ENCODE data around the gene PRKAG2.
A peak's percentile ranks its signal among the peaks of the same experiment; 100 is the strongest.

Gene PRKAG2

GRCh38 chr7:151744656-151745638 lies 132.0 kb downstream of the PRKAG2 start:
- DNase-seq (ENCODE audit: low read depth in 2 of 2) = peak in 1 of 2 donors; percentile 46

DNA sequence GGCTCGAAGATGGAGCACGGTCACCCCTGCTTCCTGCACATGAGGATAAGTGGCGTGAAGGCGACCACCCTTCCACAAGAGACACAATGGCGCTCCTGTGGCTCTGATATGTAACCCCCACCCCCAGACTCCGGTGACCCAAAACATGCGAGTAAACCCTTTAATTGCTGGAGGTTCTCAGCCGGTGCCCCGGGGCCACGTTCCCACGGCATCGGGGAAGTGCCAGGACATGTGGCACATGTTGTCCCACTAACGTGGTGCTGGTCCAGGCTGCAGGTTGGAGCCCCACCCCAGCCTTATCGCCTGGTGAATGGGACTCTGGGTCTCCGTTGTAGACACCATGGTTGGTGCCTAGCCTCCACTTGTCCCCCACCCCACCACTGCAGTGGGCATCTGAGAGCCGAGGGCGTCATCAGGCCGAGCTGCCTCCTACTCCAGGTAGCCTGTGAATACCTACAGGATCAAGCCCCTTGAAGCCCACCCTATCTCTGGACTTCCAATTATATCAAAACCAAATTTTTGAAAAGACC lies 132.8 kb downstream of the PRKAG2 start:
- DNase-seq (ENCODE audit: low read depth in 2 of 2) = no peak

DNA sequence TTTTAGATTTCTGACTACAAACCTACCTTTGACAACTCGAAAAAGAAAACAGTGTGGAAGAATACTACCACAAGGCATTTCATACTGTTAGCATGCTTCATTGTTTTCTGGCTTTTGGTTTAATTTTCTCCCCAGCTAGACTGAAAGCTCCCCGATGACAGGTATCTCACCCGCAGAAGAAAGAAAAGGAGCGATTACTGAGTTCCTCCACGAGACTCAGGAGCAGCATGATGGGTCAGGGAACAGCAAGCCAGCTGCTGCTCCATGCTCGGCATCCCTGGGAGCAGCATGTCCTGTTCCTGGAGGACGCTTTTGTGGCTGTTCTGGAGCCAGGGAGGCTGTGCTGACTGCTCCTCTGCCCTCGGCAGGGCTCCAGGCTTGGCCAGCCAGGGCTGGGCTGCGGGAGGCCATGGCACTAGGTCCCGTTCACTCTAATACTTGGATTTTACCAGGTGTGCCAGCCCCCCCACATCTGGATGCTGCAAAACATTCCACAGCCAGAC lies 133.4 kb downstream of the PRKAG2 start:
- DNase-seq (ENCODE audit: low read depth in 2 of 2) = no peak

GRCh38 chr7:151742713-151743480 lies 134.0 kb downstream of the PRKAG2 start:
- DNase-seq (ENCODE audit: low read depth in 2 of 2) = no peak

- DNase-seq (ENCODE audit: low read depth in 2 of 2) = no peak
Observed at GRCh38 chr7:151741585-151741984, 135.3 kb downstream of the PRKAG2 start.

DNA sequence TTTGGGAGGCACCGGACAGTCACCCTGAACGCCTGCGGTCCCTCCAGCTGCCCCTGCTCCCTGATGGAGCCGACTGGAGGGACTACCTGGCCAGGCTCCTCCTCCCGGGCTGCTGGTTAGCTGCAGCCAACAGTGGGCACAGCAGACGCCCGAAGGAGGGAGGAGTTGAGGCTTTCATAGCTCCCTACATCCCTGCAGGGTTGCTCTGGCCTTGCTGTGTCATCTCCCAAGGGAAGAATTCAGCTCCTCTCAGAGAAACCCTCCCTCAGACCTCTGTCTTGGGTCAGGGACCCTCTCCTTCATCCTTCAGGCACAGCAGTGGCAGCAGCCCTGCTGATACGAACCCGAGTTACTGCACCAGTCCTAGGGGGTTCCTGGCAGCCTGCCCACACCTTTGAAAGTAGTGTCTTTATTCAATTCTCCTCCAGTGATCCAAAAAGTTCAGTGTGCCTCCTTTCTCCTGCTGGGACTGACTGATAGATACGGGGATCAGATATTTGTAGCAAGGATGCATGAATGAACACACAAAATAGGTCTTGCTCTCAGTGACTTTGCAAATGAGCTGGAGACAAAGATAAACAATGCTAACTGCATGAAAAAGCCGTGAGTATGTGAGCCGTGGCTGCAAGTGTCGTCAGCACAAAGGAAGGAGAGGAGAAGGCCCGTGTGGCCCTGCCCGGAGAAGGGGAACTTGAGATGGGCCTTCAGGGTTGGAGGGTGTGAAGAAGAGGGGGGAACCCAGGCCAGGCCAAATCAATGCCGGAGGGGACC lies 136.6 kb downstream of the PRKAG2 start:
- DNase-seq (ENCODE audit: low read depth in 2 of 2) = no peak

DNA sequence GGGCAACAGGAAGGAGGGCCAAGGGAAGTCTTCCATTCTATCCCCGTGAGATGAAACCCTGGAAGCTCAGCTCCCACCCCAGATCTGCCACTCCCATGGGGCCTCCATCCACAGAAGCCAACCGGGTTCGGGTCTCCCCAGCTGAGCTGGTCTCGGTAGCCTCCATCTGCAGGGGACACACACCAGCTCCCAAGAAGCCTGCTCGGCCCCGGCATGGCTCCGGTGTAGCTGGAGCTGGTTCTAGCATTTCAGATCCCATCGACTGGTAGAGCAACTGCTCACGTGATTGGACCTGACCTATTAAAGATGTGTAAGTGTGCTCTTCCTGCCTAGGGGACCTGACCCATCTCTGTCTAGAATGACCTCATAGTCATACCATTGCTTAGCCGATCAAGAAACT lies 138.0 kb downstream of the PRKAG2 start:
- no peak for DNase-seq (ENCODE audit: low read depth in 2 of 2)

DNA sequence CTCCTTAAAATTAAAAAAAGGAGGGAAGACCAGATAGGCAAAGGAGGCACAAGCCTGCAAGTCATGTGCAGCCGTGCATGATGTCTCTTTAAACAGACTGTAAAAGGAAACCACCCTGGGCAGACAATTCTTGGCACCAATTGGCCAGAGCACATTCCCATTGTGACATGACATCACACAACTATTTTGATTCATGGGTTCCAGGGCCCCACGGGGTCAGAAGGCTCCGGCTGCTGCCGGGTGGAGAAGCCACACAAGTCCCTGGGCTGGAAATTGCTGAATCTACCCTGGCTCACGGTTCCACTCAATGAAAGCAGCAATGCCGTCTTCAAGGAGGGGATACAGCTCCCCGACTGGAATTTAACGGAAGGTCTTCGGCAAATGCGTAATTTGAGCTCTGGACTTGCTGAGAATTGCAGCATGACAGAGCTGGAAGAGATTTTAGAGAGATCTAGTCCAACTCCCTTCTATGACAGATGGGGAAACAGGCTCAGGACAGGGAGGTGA lies 140.5 kb downstream of the PRKAG2 start:
- no peak for DNase-seq (ENCODE audit: low read depth in 2 of 2)

GRCh38 chr7:151735851-151736402 lies 141.0 kb downstream of the PRKAG2 start:
- no peak for DNase-seq (ENCODE audit: low read depth in 2 of 2)

DNA sequence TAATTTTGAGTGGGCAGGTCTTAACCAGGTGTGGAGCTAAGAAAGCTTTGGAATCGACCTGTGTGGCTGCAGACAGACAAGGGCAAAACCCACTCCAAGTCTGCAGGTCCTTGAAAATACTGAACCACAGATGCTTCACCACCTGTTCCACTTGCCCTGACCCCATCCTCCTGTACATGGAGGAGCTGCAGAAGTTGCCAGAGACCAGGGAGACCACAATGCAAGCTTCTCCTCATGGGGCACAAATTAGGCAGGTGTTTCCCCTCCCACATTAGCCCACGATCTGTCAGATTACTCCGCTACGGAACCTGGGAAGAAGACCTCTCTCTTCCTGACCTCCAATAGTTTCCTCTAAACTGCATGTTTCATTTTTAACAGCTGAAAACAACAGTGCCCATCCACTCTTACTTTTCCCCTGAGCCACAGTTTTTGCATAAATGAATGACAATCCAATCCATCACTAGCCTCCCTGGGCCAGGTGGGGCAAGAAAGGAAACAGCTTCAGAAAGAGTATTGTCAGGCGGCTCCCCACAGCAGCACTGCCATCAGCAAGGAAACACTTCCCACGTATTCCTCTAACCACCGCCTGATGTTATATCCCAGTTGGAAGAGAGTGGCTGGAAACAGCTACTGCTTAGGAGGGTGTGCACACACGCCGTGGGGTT lies 141.6 kb downstream of the PRKAG2 start:
- DNase-seq (ENCODE audit: low read depth in 2 of 2) = no peak

DNA sequence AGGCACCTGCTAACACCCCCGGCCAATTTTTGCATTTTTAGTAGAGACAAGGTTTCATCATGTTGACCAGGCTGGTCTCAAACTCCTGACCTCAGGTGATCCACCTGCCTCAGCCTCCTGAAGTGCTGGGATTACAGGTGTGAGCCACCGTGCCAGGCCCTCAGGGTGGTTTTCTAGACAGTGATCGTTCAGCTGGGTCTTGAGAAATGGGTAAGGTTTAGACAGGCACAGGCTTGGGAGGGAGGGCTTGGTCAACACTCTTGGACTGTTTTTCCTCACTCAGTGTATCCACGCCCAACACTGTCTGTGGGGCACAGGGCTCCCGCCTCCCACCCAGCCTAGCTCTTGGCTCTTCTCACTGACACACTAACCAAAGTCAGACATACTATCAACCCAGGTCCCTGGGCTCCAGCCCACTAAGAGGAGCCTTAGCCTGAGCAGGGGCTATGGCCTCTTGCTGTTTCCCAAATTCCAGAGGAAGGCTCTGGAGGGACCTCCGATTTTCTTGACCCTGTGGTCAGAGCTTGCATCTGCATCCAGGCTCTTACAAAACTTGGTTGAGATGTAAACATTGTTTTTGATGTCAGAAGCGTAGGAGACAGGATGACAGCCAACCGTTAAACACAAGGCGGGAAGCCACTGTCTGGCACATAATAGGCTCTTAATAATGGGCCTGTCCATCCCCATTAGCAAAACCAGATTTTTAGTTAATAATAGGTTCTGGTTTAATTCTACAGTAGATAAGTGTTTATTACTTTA lies 143.9 kb downstream of the PRKAG2 start:
- no peak for DNase-seq (ENCODE audit: low read depth in 2 of 2)

- DNase-seq (ENCODE audit: low read depth in 2 of 2) = no peak
Observed at GRCh38 chr7:151732292-151732691, 144.6 kb downstream of the PRKAG2 start.

DNA sequence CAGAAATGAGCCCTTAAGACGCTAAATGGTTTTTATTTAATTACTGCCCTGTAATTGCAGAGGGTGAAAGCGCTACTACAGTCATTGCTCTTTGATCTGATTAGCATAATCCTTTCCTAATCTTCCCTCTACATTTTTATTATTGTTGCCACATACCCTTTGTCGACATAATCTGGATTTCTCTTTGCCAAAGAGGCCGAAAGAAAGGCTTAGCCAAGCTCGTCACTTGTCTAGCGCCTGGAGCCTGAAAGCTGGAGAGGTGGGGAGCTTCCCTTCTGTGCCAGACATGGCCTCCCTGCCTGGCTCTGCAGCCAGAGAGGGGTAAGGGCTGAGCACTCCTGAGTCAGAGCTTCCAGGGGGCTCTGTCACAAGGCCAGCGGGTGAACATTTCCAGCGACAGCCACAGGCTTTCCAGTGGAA lies 145.9 kb downstream of the PRKAG2 start:
- no peak for DNase-seq (ENCODE audit: low read depth in 2 of 2)

- DNase-seq (ENCODE audit: low read depth in 2 of 2) = no peak
Observed at GRCh38 chr7:151730591-151730990, 146.3 kb downstream of the PRKAG2 start.

GRCh38 chr7:151729521-151729921 lies 147.4 kb downstream of the PRKAG2 start:
- no peak for DNase-seq (ENCODE audit: low read depth in 2 of 2)

DNA sequence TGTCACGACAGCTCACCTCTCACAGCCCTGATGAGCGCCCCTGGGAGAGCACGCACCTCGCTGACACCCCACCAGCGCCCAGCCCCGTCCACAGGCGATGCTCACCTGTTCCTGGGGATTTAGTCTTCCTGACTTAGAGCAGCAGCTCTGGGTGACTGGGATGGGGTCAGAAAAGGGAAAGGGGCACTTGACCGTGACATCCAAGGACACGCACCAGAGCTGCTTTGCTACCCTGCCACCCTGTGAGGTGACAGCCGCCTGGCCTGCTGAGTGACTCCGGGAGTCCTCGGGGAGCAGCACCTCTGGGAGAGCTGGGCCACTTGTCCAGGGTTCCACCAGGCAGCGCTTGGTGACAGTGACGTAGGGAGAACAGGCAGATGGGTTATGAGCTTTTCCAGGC lies 148.2 kb downstream of the PRKAG2 start:
- DNase-seq (ENCODE audit: low read depth in 2 of 2) = no peak

DNA sequence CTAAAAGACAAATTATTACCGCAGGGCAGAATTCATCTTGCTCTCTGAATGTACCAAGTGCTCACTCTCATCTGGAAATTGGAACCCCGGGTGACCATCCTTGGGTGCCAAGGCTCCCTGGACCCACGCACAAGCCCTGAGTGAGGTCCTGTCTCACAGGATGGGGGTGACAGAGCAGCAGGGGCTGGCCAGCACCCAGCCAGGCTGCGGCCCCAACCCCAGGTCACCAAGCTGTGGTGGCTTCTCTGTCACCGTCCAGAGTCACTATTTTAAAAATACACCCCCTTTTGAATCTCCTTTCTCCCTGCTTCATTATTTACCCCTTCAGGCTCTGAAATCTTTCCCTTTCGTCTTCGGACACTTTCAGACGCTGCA lies 148.6 kb downstream of the PRKAG2 start:
- DNase-seq (ENCODE audit: low read depth in 2 of 2) = no peak

- peak; percentile 58 to 61 for DNase-seq (ENCODE audit: low read depth in 2 of 2)
Observed at GRCh38 chr7:151727579-151728285, 149.2 kb downstream of the PRKAG2 start.
